GM12878 (cell line): ENCODE results near the gene PGAM2. TPM values are rescaled to one million over a fixed set of nuclear protein-coding genes. Genes with fewer than 3 reads are reported as not detected.

ENCODE experiments used
- ATAC-seq: fragments of 200-7000 bp; cut with Tn5 transposase; 3 replicates; pipeline ENCODE4 v1.9.1; 2020; ENCODE audit warnings: mild to moderate bottlenecking, moderate library complexity
- BruUV-seq: library from RNA; stranded (reverse); fragments of 400-500 nt; replicated peaks from 2 replicates; lab custom pipeline; 2021; lab: Mats Ljungman, UMichigan
- CTCF ChIA-PET: fragments of 300-600 bp; sonication (Branson Sonifier 250); formaldehyde crosslinking; extraction: SDS; loops from one replicate; lab custom pipeline; 2021; ENCODE audit warnings: inconsistent platforms; lab: Yijun Ruan, JAX
- POLR2A ChIA-PET: fragments of 350-600 bp; formaldehyde crosslinking; extraction: SDS; loops from one replicate; lab custom pipeline; 2021; ENCODE audit warnings: inconsistent platforms; lab: Charles Lee
- RAD21 ChIA-PET: fragments of 300-600 bp; sonication (Branson Sonifier 250); formaldehyde crosslinking; loops from one replicate; lab custom pipeline; 2023; ENCODE audit warnings: antibody characterized with exemption; ENCODE audit not compliant: unreplicated experiment; lab: Charles Lee
- SMC1A ChIA-PET: fragments of 300-600 bp; sonication (Branson Sonifier 250); formaldehyde crosslinking; loops from one replicate; lab custom pipeline; 2023; ENCODE audit not compliant: unreplicated experiment, uncharacterized antibody; lab: Charles Lee
- DNase-seq: peaks from one replicate; pipeline ENCODE4 v3.0.0-alpha.2; 2011; ENCODE audit warnings: low read depth, low spot score
- FAIRE-seq: peaks from 3 replicates; lab custom pipeline; 2011; peaks lifted over from hg19 to GRCh38; lab: Jason Lieb, UNC
- H2AFZ ChIP-seq: 2 replicates; pipeline ENCODE4 v1.6.0; 2011; ENCODE audit warnings: low read depth, low read length, control low read depth; ENCODE audit not compliant: control insufficient read depth
- H3K27ac ChIP-seq: 2 replicates; pipeline ENCODE4 v1.5.1; 2011; ENCODE audit warnings: control low read depth; ENCODE audit not compliant: control insufficient read depth, insufficient read depth
- H3K27me3 ChIP-seq, 2 experiments: replicated peaks in 1 of 2; 2 replicates each; pipeline versions ENCODE4 v1.6.0 to v1.6.1; 2011; ENCODE audit warnings: low read length in 1 of 2; ENCODE audit not compliant: control insufficient read depth in 2 of 2, insufficient read depth in 2 of 2
- H3K36me3 ChIP-seq, 2 experiments: 2 replicates each; pipeline ENCODE4 v1.5.1; 2011; ENCODE audit warnings: low read length in 1 of 2; ENCODE audit not compliant: control insufficient read depth in 2 of 2, insufficient read depth in 2 of 2
- H3K4me1 ChIP-seq: 2 replicates; pipeline ENCODE4 v1.6.1; 2011; ENCODE audit warnings: mild to moderate bottlenecking, low read length, moderate library complexity, mixed read lengths; ENCODE audit not compliant: control insufficient read depth, insufficient read depth
- H3K4me2 ChIP-seq: 2 replicates; pipeline ENCODE4 v1.6.0; 2011; ENCODE audit warnings: control low read depth; ENCODE audit not compliant: control insufficient read depth, insufficient read depth
- H3K4me3 ChIP-seq: fragments of 200-600 bp; sonication (generic); 2 replicates; pipeline ENCODE4 v1.5.1; 2016
- H3K79me2 ChIP-seq: 2 replicates; pipeline ENCODE4 v1.6.0; 2011; ENCODE audit warnings: low read length; ENCODE audit not compliant: control insufficient read depth, insufficient read depth
- H3K9ac ChIP-seq: 2 replicates; pipeline ENCODE4 v1.8.0; 2011; ENCODE audit warnings: low read length, control low read depth, mixed read lengths; ENCODE audit not compliant: control insufficient read depth, insufficient read depth
- H3K9me3 ChIP-seq: replicated peaks from 3 replicates; pipeline ENCODE4 v1.5.1; 2011; ENCODE audit warnings: mild to moderate bottlenecking, low read length; ENCODE audit not compliant: control insufficient read depth, insufficient read depth
- H4K20me1 ChIP-seq: 2 replicates; pipeline ENCODE4 v1.6.0; 2011; ENCODE audit not compliant: control insufficient read depth, insufficient read depth
- ELK1 ChIP-seq: IDR thresholded peaks from 2 replicates; pipeline ENCODE4 v1.6.1; 2012; ENCODE audit warnings: low read depth, low read length, improper control_type of control experiment
- GATAD2B ChIP-seq: fragments of 450-650 bp; conservative IDR thresholded peaks from 2 replicates; pipeline ENCODE4 v1.6.1; 2017; ENCODE audit warnings: low read depth, mild to moderate bottlenecking, moderate library complexity
- IKZF1 ChIP-seq: fragments of 450-650 bp; conservative IDR thresholded peaks from 2 replicates; pipeline ENCODE4 v1.6.1; 2017; ENCODE audit warnings: antibody characterized with exemption, mild to moderate bottlenecking
- MTA3 ChIP-seq: IDR thresholded peaks from 2 replicates; pipeline ENCODE4 v1.6.1; 2012; ENCODE audit warnings: low read length, inconsistent platforms, borderline replicate concordance
- PKNOX1 ChIP-seq: fragments of 450-650 bp; IDR thresholded peaks from 2 replicates; pipeline ENCODE4 v1.6.1; 2016; ENCODE audit warnings: mild to moderate bottlenecking
- SMAD1 ChIP-seq: fragments of 450-650 bp; IDR thresholded peaks from 2 replicates; pipeline ENCODE4 v1.6.1; 2018; ENCODE audit warnings: mild to moderate bottlenecking, low read depth; ENCODE audit not compliant: partially characterized antibody
- SREBF2 ChIP-seq: IDR thresholded peaks from 2 replicates; pipeline ENCODE4 v1.6.1; 2012; ENCODE audit warnings: mild to moderate bottlenecking, low read length
- ZNF24 ChIP-seq: fragments of 450-650 bp; IDR thresholded peaks from 2 replicates; pipeline ENCODE4 v1.6.1; 2017; ENCODE audit warnings: antibody characterized with exemption, mild to moderate bottlenecking
- ZZZ3 ChIP-seq: IDR thresholded peaks from 2 replicates; pipeline ENCODE4 v1.6.1; 2011; ENCODE audit warnings: low read depth; ENCODE audit not compliant: control insufficient read depth, insufficient read length
- WGBS: methylation state at CpG from one replicate; pipeline ENCODE4 v1.1.6; 2016; ENCODE audit warnings: low lambda C conversion rate; ENCODE audit not compliant: insufficient replicate concordance, insufficient coverage; ENCODE audit errors: missing lambda C conversion rate; 5-methylcytosine and 5-hydroxymethylcytosine counted together
- in situ Hi-C: fragments of 300-500 bp; cut with MboI; formaldehyde crosslinking; loops from 9 replicates; pipeline ENCODE4 v1.14.3; 2018; ENCODE audit warnings: mixed read lengths
- intact Hi-C: fragments of 100-400 bp; cut with micrococcal nuclease; formaldehyde crosslinking; loops from one replicate; pipeline ENCODE4 v1.14.2; 2022; ENCODE audit not compliant: unreplicated experiment
- polyA plus RNA-seq, 11 experiments: library from polyadenylated mRNA; depleted of rRNA in 4 of 11; unstranded in 6 of 11; stranded (reverse) in 5 of 11; fragments of >200 nt; fragmentation: Nextera tagmentation in 4 of 11; fragmentation: Illumina TruSeq in 1 of 11; extraction: Ambion mirVana in 4 of 11; extraction: Trizol in 1 of 11; gene quantifications; 1 replicate in 1 of 11; 2 replicates in 10 of 11; pipeline versions ENCODE4 v1.2.1 to v1.2.3, GENCODE V29; 2011 to 2016; ENCODE audit warnings: inconsistent platforms in 2 of 11, missing spikeins in 2 of 11, low read depth in 1 of 11
- total RNA-seq, 4 experiments: library from RNA; depleted of rRNA in 3 of 4; stranded (reverse); fragments of >200 nt in 3 of 4; fragmentation: Illumina TruSeq in 1 of 4; extraction: Trizol in 1 of 4; gene quantifications; 2 replicates each; pipeline versions ENCODE4 v1.2.1 to v1.2.3, GENCODE V29; 2013 to 2021

PGAM2 gene
- total and polyA plus RNA-seq, 10 of the 15 experiments (the other 5 are each of a cell fraction or from before 2014, with no cell fraction given), result not detected

- H2AFZ ChIP-seq, result no peak overlapping the region
- DNase-seq, result no peak
- no peak overlapping the region for H3K4me2 ChIP-seq
- no peaks in the 10 kb centered on the region for H3K36me3 ChIP-seq
- no TSS peak for BruUV-seq
- RAD21 ChIA-PET, result no interaction called here
- POLR2A ChIA-PET, result no interaction called here
- CTCF ChIA-PET, result interaction anchor here (1.3 kb wide), 1 partner anchor 93 kb away, joined by 3 read pairs; no protein-coding TSS in a partner anchor
- in situ Hi-C loops, result no loop called here
- no peaks in the 10 kb centered on the region for H4K20me1 ChIP-seq
- ATAC-seq, result no peak
- H3K4me3 ChIP-seq, result no peak overlapping the region
- no peaks in the 10 kb centered on the region for H3K79me2 ChIP-seq
- H3K4me1 ChIP-seq, result no peaks in the 10 kb centered on the region
- WGBS, result 56% methylated on average over 8 of the region's 8 CpGs
- FAIRE-seq, result no peak
- no peaks in the 10 kb centered on the region for H3K9me3 ChIP-seq
- no peak overlapping the region for H3K27ac ChIP-seq
- no peak overlapping the region for H3K9ac ChIP-seq
- H3K27me3 ChIP-seq, result peaks cover 11 to 15% of the 10 kb centered on the region in 2 experiments
- SMC1A ChIA-PET, result no interaction called here
- no peak for TF ChIP-seq SREBF2
- no peak for TF ChIP-seq MTA3
- TF ChIP-seq SMAD1, result no peak
- no peak for TF ChIP-seq IKZF1
- no peak for TF ChIP-seq ELK1
- TF ChIP-seq ZZZ3, result no peak
- TF ChIP-seq PKNOX1, result peak; percentile 31; the same call in 1 of the 2 replicates
- TF ChIP-seq GATAD2B, result no peak
- no peak for TF ChIP-seq ZNF24
- intact Hi-C loops, result no loop called here
Measured at GRCh38 chr7:44102846-44103565, 37.6 kb upstream of the PGAM2 start.
